COLO829 (cell line): ENCODE data around the gene PTPDC1.

Experiments
- DNase-seq: peaks from one replicate; pipeline ENCODE4 v3.0.0; 2012; ENCODE audit warnings: low spot score

The PTPDC1 gene

GRCh38 chr9:94142353-94142752 is 58.1 kb downstream of the PTPDC1 start:
- no peak for DNase-seq

DNA sequence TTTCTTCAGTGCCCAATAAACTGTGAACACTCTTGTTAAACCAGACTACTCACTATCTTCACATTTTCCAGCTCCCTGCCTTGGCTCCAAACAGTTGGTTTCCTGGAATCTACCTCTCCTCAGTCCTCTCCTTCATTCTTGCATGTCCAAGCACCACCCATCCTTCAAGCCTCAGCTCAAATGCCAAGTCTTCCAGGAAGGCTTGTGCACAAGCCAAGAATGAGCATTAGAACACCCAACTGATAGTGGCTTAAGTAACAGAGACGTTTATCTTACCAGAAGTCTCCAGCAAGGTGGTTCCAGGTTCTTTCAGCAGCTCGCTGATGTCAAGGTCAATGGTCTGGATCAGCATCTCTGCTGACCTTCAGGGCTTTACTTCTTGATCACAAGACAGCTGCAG is 60.1 kb downstream of the PTPDC1 start:
- no peak for DNase-seq

GRCh38 chr9:94145640-94146039 is 61.4 kb downstream of the PTPDC1 start:
- no peak for DNase-seq

DNA sequence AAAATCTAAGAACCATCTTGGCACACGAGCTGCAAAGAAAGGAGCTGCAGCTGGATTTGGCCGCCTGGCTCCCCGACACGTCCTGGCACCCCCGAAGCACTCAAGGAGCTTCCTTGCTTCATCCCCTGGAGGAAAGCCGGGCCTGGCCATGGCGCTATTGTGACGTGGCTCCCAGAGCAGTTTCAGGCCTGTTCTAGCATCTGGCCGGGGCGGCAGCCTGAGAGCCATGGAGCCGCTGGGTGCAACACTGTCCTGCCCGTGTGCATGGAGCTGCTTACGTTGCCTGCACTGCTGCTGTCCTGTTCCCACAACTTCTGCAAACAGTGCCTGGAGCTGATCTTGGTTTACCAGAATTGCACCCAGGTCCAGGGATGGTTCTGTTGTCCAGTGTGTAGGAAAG is 63.5 kb downstream of the PTPDC1 start:
- DNase-seq, result no peak

GRCh38 chr9:94148419-94148818 is 64.2 kb downstream of the PTPDC1 start:
- DNase-seq, result no peak

GRCh38 chr9:94149696-94150095 is 65.4 kb downstream of the PTPDC1 start:
- no peak for DNase-seq

- DNase-seq, result no peak
These were observed 66.1 kb downstream of the PTPDC1 start for GRCh38 chr9:94150279-94150828.

DNA sequence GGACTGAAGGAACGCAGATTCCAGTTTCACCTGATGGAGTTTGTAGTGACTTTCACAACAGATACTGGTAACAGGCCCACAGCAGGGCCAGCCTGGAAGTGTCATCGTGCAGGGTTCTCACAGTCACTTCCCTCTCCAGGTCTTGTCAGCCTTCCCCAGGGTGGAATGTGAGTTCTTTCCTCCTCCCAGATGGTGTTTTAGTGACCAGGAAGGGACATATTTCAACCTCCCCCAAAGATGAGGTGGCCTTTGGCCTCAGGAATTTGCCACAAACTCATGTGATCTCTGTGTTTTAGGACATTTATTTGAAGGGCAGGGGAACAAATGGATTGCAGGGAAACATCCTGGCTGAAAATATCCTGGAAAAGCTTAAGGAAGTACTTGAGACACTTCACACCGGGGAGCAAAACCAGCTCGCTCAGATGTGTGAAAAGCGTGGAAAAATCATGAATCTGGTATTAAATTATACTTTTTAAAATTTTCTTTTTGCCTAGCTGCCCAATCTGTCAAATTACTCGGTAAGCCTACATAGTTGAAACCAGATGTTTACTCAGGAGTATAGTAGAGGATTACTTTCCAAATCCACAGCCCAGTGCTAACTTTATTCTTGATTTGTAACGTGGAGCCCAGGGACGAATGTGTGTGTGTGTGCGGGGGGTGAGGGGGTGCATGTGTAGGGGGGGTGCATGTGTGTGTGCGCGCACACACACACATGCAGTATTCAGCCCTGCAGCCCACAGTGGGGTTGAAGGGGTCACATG is 66.8 kb downstream of the PTPDC1 start:
- no peak for DNase-seq

DNA sequence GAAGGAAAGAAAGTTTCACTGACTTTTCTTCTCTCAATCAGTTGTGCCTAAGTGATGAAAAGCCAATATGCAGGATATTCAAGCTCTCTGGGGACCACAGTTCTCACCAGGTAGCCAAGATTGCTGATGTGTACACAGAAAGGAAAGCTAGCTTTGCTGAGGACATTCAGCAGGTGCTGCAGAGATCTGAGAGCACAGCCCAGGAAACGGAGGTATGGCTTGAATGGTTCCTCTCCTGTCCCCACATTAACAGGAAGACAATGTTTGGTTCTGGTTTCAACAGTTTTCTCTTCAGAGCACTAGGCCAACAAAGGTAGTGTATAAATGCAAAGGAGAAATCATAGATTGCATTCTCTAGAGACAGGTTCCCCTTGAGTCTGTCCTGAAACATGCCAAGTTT is 69.6 kb downstream of the PTPDC1 start:
- no peak for DNase-seq

- DNase-seq, result no peak
These were observed 72.2 kb downstream of the PTPDC1 start for GRCh38 chr9:94156348-94157049.

- peak; percentile 87 for DNase-seq
These were observed 73.0 kb downstream of the PTPDC1 start for GRCh38 chr9:94157050-94157801.
